Measurements from ENCODE around the gene MAPKAPK3. TPM values are rescaled to one million over a fixed set of nuclear protein-coding genes. Genes with fewer than 3 reads are reported as not detected.
A peak's percentile ranks its signal among the peaks of the same experiment; 100 is the strongest.

Gene MAPKAPK3
- total RNA-seq, 1 experiment from 2014 or later, result 108 TPM

- in situ Hi-C loops (cut with HindIII; ENCODE audit: low sequenced_read_pairs), result loop anchor here (25.0 kb wide), 1 partner anchor 771 kb away; the partner anchor contains the start of genes MANF and RBM15B
- peak; percentile 75 for DNase-seq (ENCODE audit: low spot score)
These were observed 218 bp upstream of the MAPKAPK3 start for GRCh38 chr3:50616770-50617095.

- no peak for DNase-seq (ENCODE audit: low spot score)
- in situ Hi-C loops (cut with HindIII; ENCODE audit: low sequenced_read_pairs), result loop anchor here (25.0 kb wide), 1 partner anchor 769 kb away; the partner anchor contains the start of genes MANF and RBM15B
These were observed 1.0 kb downstream of the MAPKAPK3 start for GRCh38 chr3:50617911-50618481.

- in situ Hi-C loops (cut with HindIII; ENCODE audit: low sequenced_read_pairs), result loop anchor here (25.0 kb wide), 1 partner anchor 767 kb away; the partner anchor contains the start of genes MANF and RBM15B
- no peak for DNase-seq (ENCODE audit: low spot score)
These were observed 3.5 kb downstream of the MAPKAPK3 start for GRCh38 chr3:50620420-50620819.

- in situ Hi-C loops (cut with HindIII; ENCODE audit: low sequenced_read_pairs), result loop anchor here (25.0 kb wide), 1 partner anchor 766 kb away; the partner anchor contains the start of genes MANF and RBM15B
These were observed 3.9 kb downstream of the MAPKAPK3 start for GRCh38 chr3:50620820-50621219.

GRCh38 chr3:50622881-50623280 lies 5.9 kb downstream of the MAPKAPK3 start:
- in situ Hi-C loops (cut with HindIII; ENCODE audit: low sequenced_read_pairs), result loop anchor here (25.0 kb wide), 1 partner anchor 764 kb away; the partner anchor contains the start of genes MANF and RBM15B

More at GRCh38 chr3:50620820-50621219, 3.9 kb downstream of the MAPKAPK3 start:
- DNase-seq (ENCODE audit: low spot score), result no peak

GRCh38 chr3:50623840-50624474 lies 7.0 kb downstream of the MAPKAPK3 start:
- no peak for DNase-seq (ENCODE audit: low spot score)
- in situ Hi-C loops (cut with HindIII; ENCODE audit: low sequenced_read_pairs), result loop anchor here (25.0 kb wide), 1 partner anchor 763 kb away; the partner anchor contains the start of genes MANF and RBM15B

More at GRCh38 chr3:50622881-50623280, 5.9 kb downstream of the MAPKAPK3 start:
- no peak for DNase-seq (ENCODE audit: low spot score)

- DNase-seq (ENCODE audit: low spot score), result no peak
- in situ Hi-C loops (cut with HindIII; ENCODE audit: low sequenced_read_pairs), result loop anchor here (25.0 kb wide), 1 partner anchor 763 kb away; the partner anchor contains the start of genes MANF and RBM15B
These were observed 7.7 kb downstream of the MAPKAPK3 start for GRCh38 chr3:50624634-50625033.

GRCh38 chr3:50625231-50626182 lies 8.6 kb downstream of the MAPKAPK3 start:
- no peak for DNase-seq (ENCODE audit: low spot score)
- in situ Hi-C loops (cut with HindIII; ENCODE audit: low sequenced_read_pairs), result no loop called here

- DNase-seq (ENCODE audit: low spot score), result no peak
- in situ Hi-C loops (cut with HindIII; ENCODE audit: low sequenced_read_pairs), result no loop called here
These were observed 9.4 kb downstream of the MAPKAPK3 start for GRCh38 chr3:50626401-50626800.

- in situ Hi-C loops (cut with HindIII; ENCODE audit: low sequenced_read_pairs), result no loop called here
These were observed 10.6 kb downstream of the MAPKAPK3 start for GRCh38 chr3:50627407-50628051.

GRCh38 chr3:50628601-50629000 lies 11.7 kb downstream of the MAPKAPK3 start:
- DNase-seq (ENCODE audit: low spot score), result no peak
- in situ Hi-C loops (cut with HindIII; ENCODE audit: low sequenced_read_pairs), result no loop called here

More at GRCh38 chr3:50627407-50628051, 10.6 kb downstream of the MAPKAPK3 start:
- no peak for DNase-seq (ENCODE audit: low spot score)

GRCh38 chr3:50630394-50630793 lies 13.4 kb downstream of the MAPKAPK3 start:
- no peak for DNase-seq (ENCODE audit: low spot score)
- in situ Hi-C loops (cut with HindIII; ENCODE audit: low sequenced_read_pairs), result no loop called here

GRCh38 chr3:50630877-50631276 lies 13.9 kb downstream of the MAPKAPK3 start:
- DNase-seq (ENCODE audit: low spot score), result no peak
- in situ Hi-C loops (cut with HindIII; ENCODE audit: low sequenced_read_pairs), result no loop called here

GRCh38 chr3:50632450-50632849 lies 15.5 kb downstream of the MAPKAPK3 start:
- in situ Hi-C loops (cut with HindIII; ENCODE audit: low sequenced_read_pairs), result no loop called here
- DNase-seq (ENCODE audit: low spot score), result no peak

GRCh38 chr3:50633230-50633790 lies 16.4 kb downstream of the MAPKAPK3 start:
- in situ Hi-C loops (cut with HindIII; ENCODE audit: low sequenced_read_pairs), result no loop called here
- DNase-seq (ENCODE audit: low spot score), result no peak

- in situ Hi-C loops (cut with HindIII; ENCODE audit: low sequenced_read_pairs), result no loop called here
These were observed 18.1 kb downstream of the MAPKAPK3 start for GRCh38 chr3:50635066-50635465.

GRCh38 chr3:50637011-50637410 lies 20.1 kb downstream of the MAPKAPK3 start:
- DNase-seq (ENCODE audit: low spot score), result no peak
- in situ Hi-C loops (cut with HindIII; ENCODE audit: low sequenced_read_pairs), result no loop called here

More at GRCh38 chr3:50635066-50635465, 18.1 kb downstream of the MAPKAPK3 start:
- DNase-seq (ENCODE audit: low spot score), result no peak

GRCh38 chr3:50637945-50638344 lies 21.0 kb downstream of the MAPKAPK3 start:
- no peak for DNase-seq (ENCODE audit: low spot score)
- in situ Hi-C loops (cut with HindIII; ENCODE audit: low sequenced_read_pairs), result no loop called here

Measured in G401 (cell line).